ENCODE measurements around the gene C10orf143.

The C10orf143 gene

DNA sequence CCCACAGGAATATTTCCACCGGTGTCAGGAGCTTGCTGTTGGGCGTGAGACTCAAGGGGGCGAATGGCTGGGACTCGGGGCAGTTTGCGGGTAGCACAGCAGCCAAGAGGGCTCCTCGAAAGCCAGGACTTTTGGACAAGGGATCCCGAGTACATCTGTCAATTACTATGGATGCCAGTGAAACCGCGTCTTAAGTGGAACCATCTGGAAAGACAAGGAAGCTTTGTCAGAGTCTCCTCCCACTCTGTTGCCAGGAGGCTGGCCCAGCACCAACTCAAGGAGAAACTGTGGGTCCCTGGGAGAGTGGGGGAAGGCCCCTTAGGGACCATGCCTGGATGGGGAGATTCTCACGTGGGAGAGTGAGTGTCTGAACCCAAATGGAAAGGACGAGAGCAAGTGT lies 57.1 kb downstream of the C10orf143 start:
- peak; percentile 78 for DNase-seq (ENCODE audit: low read depth)
- TF ChIP-seq, protein P1, sequence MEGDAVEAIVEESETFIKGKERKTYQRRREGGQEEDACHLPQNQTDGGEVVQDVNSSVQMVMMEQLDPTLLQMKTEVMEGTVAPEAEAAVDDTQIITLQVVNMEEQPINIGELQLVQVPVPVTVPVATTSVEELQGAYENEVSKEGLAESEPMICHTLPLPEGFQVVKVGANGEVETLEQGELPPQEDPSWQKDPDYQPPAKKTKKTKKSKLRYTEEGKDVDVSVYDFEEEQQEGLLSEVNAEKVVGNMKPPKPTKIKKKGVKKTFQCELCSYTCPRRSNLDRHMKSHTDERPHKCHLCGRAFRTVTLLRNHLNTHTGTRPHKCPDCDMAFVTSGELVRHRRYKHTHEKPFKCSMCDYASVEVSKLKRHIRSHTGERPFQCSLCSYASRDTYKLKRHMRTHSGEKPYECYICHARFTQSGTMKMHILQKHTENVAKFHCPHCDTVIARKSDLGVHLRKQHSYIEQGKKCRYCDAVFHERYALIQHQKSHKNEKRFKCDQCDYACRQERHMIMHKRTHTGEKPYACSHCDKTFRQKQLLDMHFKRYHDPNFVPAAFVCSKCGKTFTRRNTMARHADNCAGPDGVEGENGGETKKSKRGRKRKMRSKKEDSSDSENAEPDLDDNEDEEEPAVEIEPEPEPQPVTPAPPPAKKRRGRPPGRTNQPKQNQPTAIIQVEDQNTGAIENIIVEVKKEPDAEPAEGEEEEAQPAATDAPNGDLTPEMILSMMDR (conservative IDR thresholded peaks at IDR 0.05; ENCODE audit: low read length), result no peak
- H3K4me3 ChIP-seq (ENCODE audit: low read length), result no peak overlapping the region

DNA sequence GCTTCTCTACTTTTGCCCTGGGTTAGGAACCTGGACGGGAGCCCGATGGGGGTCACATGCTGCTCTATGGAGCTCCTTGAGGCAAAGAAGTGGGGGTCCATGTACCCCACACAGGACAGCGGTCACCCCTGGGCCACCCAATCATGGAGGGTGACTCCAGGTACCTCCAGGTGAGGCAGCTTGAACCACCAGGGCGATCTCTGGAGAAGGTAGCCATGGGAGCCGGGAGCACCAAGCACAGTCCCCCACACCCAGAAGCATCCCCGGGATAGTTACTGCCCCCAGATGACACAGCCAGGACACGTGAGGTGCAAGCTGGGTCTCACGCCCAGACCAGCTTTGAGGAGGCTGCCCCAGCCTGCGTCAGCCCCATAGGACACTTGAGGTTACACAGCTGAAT lies 58.4 kb downstream of the C10orf143 start:
- no peak overlapping the region for H3K4me3 ChIP-seq (ENCODE audit: low read length)
- TF ChIP-seq, protein P1 (conservative IDR thresholded peaks at IDR 0.05; ENCODE audit: low read length), result no peak
- DNase-seq (ENCODE audit: low read depth), result no peak

DNA sequence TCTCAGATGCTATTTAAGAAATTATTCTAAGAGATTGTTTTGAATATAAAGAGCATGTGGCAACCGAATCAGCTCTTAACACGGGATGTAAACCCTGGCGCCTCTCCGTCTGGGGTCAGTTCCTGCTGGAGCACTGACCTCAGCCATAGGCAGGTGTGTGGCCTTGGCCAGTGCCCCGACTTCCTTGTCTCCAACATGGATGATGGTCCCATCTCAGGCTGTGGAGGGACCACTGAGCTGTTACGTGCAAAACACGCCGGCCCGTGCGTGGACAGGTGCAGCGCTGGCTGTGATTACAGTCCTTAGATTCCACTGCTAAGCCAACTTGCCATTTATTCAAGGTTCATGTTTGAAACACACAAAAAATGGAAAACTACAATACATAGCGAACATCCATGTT lies 59.9 kb downstream of the C10orf143 start:
- DNase-seq (ENCODE audit: low read depth), result no peak
- no peak overlapping the region for H3K4me3 ChIP-seq (ENCODE audit: low read length)
- TF ChIP-seq, protein P1 (conservative IDR thresholded peaks at IDR 0.05; ENCODE audit: low read length), result no peak

DNA sequence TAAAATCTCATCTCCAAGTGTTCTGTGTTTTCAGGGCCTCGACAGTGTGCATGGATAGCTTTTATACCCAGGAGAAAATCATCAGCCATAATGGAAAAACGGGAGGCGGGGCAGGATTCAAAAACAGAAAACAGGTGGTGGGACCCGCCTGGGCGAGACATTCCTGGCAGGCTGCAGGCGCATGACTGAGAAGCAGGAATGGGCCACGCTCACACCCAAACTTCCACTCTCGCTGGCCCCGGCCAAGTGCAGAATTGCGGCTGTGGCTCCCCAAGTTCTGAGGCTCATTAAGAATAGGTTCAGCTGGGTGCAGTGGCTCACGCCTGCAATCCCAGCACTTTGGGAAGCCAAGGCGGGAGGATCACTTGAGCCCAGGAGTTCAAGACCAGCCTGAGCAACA lies 60.6 kb downstream of the C10orf143 start:
- no peak overlapping the region for H3K4me3 ChIP-seq (ENCODE audit: low read length)
- TF ChIP-seq, protein P1 (conservative IDR thresholded peaks at IDR 0.05; ENCODE audit: low read length), result no peak
- no peak for DNase-seq (ENCODE audit: low read depth)

DNA sequence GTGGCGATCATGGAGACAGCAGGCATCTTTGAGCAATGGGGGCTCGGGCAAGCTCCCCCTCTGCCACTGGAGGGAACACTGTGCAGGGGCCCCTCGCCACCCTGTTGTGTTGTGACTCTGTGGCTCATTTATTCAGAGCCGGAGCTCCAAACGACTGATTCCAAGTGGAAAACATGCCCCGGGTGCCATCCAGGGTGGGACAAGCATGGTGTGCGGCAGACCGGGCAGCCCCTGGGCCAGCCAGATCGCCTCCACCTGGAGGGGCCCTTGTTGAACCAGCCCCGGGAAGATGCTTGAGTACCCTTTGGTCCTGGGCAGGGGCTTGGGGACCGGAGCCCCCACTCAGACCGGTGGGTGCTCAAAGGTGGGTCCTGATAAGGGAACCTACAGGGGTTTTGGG lies 61.4 kb downstream of the C10orf143 start:
- no peak for DNase-seq (ENCODE audit: low read depth)
- TF ChIP-seq, protein P1 (conservative IDR thresholded peaks at IDR 0.05; ENCODE audit: low read length), result no peak
- H3K4me3 ChIP-seq (ENCODE audit: low read length), result no peak overlapping the region

DNA sequence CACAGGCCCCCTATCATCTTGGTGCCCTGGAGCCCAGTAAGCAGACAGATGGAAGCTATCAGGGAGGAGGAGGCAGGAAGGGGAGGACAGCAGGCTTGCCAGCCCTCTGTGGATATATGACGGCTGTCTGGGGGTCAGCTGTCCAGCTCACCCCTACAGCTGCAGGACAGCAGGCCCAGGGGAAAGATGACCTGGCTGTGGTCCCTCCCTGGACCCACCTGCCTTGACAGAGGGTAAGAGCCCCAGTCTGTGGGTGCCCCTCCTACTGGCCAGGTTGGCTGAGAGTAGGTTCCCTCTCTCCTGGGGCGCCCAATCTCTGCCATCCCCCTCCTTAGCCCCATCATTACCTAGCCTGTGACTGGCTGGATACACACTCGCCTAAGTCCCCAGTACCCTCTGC lies 62.5 kb downstream of the C10orf143 start:
- TF ChIP-seq, protein P1 (conservative IDR thresholded peaks at IDR 0.05; ENCODE audit: low read length), result no peak
- H3K4me3 ChIP-seq (ENCODE audit: low read length), result no peak overlapping the region
- no peak for DNase-seq (ENCODE audit: low read depth)

DNA sequence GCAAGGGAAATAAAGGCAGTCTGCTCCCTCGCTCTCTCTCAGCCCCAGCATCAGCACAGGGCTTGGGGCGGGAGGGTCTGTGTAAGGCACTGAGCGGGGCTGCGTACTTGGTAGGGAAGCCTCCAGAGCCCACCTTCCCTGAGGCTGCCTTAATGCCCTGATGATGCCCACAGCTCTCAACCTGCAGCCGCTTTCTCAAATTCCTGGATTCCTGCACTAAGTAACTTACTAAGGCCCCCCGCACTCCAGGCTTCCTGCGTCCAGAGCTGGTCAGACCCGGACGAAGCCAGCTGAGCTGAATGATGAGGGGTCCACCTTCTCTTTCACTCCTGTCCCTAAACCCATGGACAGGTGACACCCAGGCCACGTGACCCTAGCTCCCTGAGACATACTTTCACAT lies 63.3 kb downstream of the C10orf143 start:
- no peak overlapping the region for H3K4me3 ChIP-seq (ENCODE audit: low read length)
- TF ChIP-seq, protein P1 (conservative IDR thresholded peaks at IDR 0.05; ENCODE audit: low read length), result no peak
- DNase-seq (ENCODE audit: low read depth), result no peak

All from AG10803 (cell line).